Fibroblast of upper back skin (primary cell): Measurements from ENCODE around the gene KRTAP5-1.

Experiments
- DNase-seq: peaks from one replicate; pipeline ENCODE4 v3.0.0-alpha.2; 2013

KRTAP5-1 gene

DNA sequence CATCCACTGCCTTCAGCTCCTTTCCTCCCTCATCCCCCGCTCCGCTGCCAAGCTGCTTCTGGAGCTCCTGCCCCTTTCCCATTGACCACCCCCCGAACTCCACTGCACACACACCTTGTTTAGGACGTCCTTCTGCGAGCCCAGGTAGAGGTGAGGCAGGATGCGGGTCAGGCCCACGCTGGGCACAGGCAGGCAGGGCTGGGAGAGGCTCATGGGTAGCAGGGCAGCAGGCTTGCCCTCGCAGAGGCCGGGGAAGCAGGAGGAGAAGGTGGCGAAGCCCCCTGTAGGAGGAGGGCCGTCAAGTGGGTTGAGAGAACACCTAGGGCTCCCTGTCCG lies 26.3 kb downstream of the KRTAP5-1 start:
- DNase-seq, result no peak

- DNase-seq, result peak; percentile 80
These were observed 26.9 kb downstream of the KRTAP5-1 start for GRCh38 chr11:1557904-1558774.

DNA sequence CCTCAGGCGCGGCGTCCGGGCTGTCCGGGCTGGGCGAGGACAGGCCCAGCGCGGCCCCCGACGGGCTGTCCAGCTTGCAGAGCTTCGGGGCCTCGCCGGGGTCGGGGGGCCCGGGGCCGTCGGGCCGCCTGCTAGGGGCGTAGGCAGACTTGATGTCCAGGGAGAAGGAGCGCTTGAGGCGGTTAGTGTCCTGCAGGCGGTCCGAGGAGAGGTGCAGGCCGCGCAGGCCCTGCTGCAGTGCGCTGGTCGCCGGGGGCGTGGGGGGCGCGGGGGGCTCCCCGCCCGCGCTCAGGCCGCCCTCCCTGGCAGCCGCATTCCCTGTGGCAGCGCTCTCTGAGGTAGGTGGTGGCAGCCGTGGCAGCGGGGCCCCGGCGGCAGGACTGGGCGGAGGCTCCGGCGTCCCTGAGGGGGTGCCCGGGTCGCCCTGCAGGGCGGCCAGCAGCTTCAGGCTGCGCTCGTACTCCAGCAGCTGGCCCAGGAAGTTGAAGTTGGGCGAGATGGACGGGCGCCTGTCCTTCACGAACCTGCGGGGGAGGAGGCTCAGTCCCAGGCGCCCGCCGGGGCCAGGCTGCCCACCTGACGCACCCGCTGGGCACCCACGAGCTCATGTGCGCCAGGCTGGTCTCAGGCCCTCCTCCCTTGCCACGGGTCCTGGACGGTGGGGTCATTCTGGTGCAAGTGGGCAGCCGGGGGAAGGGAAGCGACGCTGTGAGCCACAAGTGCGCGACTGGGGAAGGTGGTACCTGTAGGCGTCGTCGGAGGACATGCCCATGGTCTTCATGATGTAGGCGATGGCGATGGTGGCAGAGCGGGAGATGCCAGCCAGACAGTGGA lies 27.8 kb downstream of the KRTAP5-1 start:
- no peak for DNase-seq

- no peak for DNase-seq
These were observed 28.7 kb downstream of the KRTAP5-1 start for GRCh38 chr11:1556278-1556902.

DNA sequence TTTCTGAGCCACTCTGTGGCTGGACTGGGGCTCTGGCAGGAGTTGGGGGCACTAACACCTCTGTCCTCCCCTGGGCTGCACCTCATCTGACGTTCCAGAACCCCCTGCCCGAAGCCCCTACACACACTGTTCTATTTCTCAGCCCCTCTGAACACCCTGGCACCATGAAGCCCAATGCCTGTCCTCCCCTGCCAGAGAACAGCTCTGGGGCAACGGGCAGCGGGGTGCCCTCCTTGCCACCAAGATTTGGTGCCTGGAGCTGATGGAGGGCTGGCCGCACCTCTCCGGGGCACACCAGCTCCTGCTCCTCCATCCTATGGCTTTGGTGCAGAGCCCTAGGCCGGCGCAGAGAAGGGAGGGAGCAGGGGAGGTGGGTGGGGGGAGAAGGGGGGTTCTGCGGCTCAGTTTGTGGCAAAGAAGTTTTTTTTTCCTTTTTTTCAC lies 29.4 kb downstream of the KRTAP5-1 start:
- no peak for DNase-seq

- DNase-seq, result no peak
These were observed 29.9 kb downstream of the KRTAP5-1 start for GRCh38 chr11:1554981-1555712.

DNA sequence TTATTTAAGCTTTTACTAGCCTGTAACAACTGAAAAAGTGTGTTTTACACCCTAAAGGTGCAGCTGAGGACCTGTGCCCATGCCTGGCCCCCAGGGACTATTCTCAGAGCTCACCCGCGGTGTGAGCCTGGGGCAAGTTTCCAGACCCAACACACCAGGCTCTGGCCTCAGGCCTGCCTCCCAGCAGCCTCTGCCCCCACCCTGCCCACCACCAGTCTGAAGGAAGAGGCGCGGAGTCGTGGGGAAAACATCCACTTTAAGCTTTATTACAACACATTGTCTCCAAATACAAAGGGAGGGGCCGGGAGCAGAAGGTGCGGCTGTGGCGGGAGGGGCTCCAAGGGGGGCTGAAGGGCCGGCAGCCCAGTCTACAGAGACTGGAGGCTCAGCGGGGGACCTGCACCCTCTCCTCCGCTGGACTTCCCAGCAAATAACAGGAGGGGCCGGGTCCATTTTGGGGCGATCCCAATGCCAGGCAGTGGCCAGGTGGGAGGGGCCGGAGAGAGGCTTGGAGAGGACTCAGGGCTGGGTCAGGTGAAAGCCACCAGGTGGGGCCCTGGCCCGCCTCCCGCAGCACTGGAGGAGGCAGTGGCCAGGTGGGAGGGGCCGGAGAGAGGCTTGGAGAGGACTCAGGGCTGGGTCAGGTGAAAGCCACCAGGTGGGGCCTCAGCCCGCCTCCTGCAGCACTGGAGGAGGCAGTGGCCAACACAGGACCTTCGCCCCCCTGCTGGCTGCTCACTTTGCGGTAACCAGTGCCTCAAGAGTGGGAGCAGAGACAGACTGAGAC lies 31.1 kb downstream of the KRTAP5-1 start:
- DNase-seq, result no peak

DNA sequence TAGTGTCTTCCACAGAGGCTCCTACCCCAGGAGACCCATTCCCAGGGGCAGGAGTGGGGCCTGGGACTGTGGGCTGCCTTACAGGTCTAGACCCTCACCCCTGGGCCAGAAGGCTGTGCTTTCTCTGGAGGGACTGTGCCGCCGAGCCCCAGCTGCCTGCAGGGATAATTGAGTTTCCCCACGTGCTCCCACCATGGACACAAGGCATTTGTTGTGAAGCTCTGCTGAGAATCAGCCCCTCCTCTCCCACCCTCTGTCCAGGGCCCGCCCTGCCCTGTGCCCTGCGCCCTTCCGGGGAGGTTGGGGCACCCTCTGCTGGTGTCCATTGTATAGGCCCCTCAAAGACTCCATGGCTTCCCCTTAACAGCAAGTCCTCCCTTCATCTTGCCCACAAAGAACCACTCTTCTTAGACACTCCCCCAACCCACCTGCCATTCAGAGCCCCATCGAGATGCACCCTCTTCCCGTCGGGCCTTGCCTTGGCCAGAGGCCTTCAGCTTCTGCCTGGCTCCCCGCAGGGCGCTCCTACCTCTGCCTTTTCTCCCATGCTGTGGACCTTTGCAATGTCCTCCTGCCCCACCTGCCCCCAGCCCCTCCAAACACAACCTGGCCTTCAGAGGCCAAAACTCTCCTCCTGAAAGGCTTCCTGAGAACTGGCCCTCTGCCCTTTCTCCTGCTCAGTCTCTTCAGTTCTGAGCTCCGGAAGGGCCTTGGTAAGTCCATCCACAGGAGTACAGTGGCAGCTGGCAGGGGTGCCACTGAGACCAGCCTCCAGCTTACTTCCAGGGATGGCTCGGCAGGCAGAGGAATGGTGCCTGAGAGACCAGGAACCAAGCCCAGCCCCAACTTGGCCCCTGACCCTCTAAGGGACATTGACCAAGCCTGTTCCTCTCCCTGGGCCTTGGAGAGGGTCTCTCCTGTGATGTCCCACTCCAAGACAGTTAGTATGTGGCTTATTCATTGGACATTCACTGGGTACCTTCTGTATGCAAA lies 35.4 kb downstream of the KRTAP5-1 start:
- no peak for DNase-seq

GRCh38 chr11:1548221-1549070 lies 36.6 kb downstream of the KRTAP5-1 start:
- peak; percentile 28 for DNase-seq

GRCh38 chr11:1547467-1548098 lies 37.5 kb downstream of the KRTAP5-1 start:
- no peak for DNase-seq

DNA sequence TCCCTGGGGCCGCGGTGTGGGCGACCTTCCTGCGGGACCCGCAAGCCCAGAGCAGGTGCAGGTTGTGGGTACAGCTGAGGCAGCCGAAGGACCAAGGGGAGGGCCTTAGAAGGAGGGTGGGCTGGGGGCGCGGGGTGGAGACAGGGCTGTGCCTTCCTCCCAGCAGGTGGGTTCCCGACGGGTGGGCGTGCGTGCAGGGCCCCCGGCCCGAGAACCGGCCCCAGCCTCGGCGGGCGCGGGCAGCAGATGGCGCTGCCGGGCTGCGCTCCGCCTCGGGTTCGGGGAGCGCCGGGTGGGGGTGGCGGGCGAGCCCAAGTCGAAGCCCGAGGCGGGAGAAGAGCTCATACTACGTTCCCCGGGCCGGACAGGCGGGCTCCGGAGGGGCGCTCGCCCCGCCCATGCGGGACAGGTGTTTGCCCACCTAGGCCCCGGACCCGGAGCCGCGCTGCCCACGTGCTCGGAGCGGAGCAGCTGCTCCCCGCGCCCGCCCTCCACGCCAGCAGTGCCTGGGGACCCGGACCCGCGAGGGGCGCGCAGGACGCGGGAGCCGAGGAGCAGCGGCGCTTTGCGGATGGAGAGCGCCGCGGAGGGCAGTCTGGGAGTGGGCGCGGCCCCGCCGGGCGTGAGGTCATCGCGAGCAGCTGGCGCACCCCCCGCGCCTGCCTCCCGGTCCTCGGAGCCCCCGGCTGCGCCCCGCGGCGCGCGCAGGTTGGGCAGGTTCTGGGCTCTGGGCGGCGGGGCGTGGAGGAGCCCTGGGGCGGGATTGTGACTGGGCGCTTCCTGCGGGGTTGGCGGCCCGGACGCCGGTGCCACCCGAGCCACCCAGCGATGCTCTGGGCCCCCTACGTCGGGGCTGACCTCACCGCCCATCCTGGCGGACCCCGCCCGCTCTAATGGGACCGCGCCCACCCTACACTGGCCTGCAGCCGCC lies 38.3 kb downstream of the KRTAP5-1 start:
- peak; percentile 16 for DNase-seq

GRCh38 chr11:1546077-1546535 lies 39.0 kb downstream of the KRTAP5-1 start:
- DNase-seq, result no peak

- DNase-seq, result no peak
These were observed 39.7 kb downstream of the KRTAP5-1 start for GRCh38 chr11:1545432-1545831.

- no peak for DNase-seq
These were observed 40.5 kb downstream of the KRTAP5-1 start for GRCh38 chr11:1544536-1544935.

DNA sequence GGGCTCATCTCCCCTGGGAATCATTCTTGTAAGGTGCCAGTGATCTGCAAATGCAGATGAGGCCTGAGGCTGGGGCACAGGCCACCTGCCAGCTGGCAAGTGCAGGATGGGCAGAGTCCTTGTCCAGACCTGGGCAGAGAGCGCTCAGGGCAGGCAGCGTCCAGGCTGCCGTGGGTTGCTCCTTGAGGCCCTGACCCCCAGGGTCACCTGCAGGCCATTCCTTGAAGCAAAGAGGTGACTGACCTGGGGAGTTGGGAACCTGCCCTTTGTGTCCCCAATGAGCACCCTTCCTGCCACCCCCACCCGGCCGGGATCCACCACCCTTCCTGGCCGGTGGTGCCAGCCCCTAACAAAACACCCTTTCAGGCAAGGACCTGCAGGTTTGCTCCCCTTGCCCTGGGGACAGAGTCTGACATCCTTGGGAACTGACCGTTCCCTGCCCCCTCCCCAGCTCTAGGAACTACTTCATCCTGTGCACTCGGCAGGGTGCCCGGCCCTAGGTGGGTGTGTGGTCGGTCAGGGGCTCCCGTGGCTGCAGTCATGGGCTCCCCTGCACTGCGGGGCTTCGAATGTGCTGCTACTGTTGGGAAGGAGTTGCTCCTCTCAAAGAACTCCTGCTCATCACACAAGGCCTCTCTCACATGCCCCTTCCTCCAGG lies 41.3 kb downstream of the KRTAP5-1 start:
- no peak for DNase-seq

GRCh38 chr11:1542267-1542666 lies 42.8 kb downstream of the KRTAP5-1 start:
- DNase-seq, result no peak

- DNase-seq, result no peak
These were observed 43.4 kb downstream of the KRTAP5-1 start for GRCh38 chr11:1541474-1542204.
